NT2/D1 (cell line): ENCODE measurements around the gene CD52.

Source experiments
- SUZ12 ChIP-seq: IDR thresholded peaks from 2 replicates; pipeline ENCODE4 v1.6.1; 2011; ENCODE audit not compliant: insufficient read length, insufficient read depth; ENCODE audit errors: extremely low read depth
- YY1 ChIP-seq: IDR thresholded peaks from 2 replicates; pipeline ENCODE4 v1.6.1; 2011; ENCODE audit not compliant: insufficient read length, insufficient read depth
- ZNF274 ChIP-seq: IDR thresholded peaks from 2 replicates; pipeline ENCODE4 v1.6.1; 2011; ENCODE audit warnings: mild to moderate bottlenecking, low read depth, low read length

- TF ChIP-seq YY1 = no peak
- no peak for TF ChIP-seq SUZ12
- no peak for TF ChIP-seq ZNF274
Measured at GRCh38 chr1:26362331-26362730, 44.6 kb downstream of the CD52 start.
